ENCODE measurements around the gene DNMT3A. TPM values are rescaled to one million over a fixed set of nuclear protein-coding genes. Genes with fewer than 3 reads are reported as not detected.

The DNMT3A gene
- total and polyA plus RNA-seq, 2 of the 8 experiments (the other 6 are each of a cell fraction or from before 2014, with no cell fraction given), result 33.6 to 178 TPM

GRCh38 chr2:25378731-25379490 is 37.2 kb upstream of the DNMT3A start:
- no peak overlapping the region for H3K4me2 ChIP-seq (ENCODE audit: insufficient read depth in 1 of 2, low read depth in 2 of 2, low read length in 2 of 2)
- H3K4me3 ChIP-seq (ENCODE audit: extremely low read depth in 1 of 4, insufficient read depth in 2 of 4, low read depth in 3 of 4, low read length in 4 of 4), result no peak overlapping the region
- no peak overlapping the region for H4K5ac ChIP-seq (ENCODE audit: insufficient read length, low read depth, low read length)
- H3K23ac ChIP-seq (ENCODE audit: insufficient read length), result no peak overlapping the region
- H3K9ac ChIP-seq (replicated peaks in 1 of 4; ENCODE audit: extremely low read depth in 1 of 4, low read depth in 3 of 4, low read length in 3 of 4), result no peak overlapping the region; a peak in 1 of 7 replicates
- no peak overlapping the region for H3K56ac ChIP-seq (replicated peaks; ENCODE audit: insufficient read length, low read depth, low read length)
- H2BK20ac ChIP-seq (ENCODE audit: low read length), result no peak overlapping the region
- WGBS, 2 experiments (ENCODE audit: extremely low coverage in 1 of 2, insufficient coverage in 1 of 2, insufficient read length in 1 of 2, insufficient replicate concordance in 2 of 2, low coverage in 1 of 2, low lambda C conversion rate in 2 of 2, missing lambda C conversion rate in 1 of 2), result 92% methylated on average over 10 of the region's 10 CpGs; no CpG with 5 or more reads in 1 of the 2 experiments
- no peaks in the 10 kb centered on the region for H3K79me2 ChIP-seq (ENCODE audit: control insufficient read depth in 1 of 2, insufficient read depth in 2 of 2, low read length in 2 of 2)
- H3K79me1 ChIP-seq (ENCODE audit: low read depth, low read length), result no peaks in the 10 kb centered on the region
- H2BK5ac ChIP-seq (ENCODE audit: low read depth, low read length), result no peak overlapping the region
- no peak overlapping the region for H2BK12ac ChIP-seq (ENCODE audit: low read depth, low read length)
- H4K8ac ChIP-seq (ENCODE audit: extremely low read depth, insufficient read depth, low read length), result no peak overlapping the region
- no peaks in the 10 kb centered on the region for H3K9me3 ChIP-seq (ENCODE audit: insufficient read depth in 2 of 2, low read depth in 1 of 2, low read length in 1 of 2)
- no peaks in the 10 kb centered on the region for H3K23me2 ChIP-seq (ENCODE audit: low read depth, low read length)
- H3K14ac ChIP-seq (ENCODE audit: insufficient read length), result no peak overlapping the region
- no peaks in the 10 kb centered on the region for H3K36me3 ChIP-seq (ENCODE audit: control insufficient read depth in 2 of 4, insufficient read depth in 4 of 4, low read length in 3 of 4)
- no peak overlapping the region for H2AFZ ChIP-seq (ENCODE audit: low read length)
- ChIA-PET CTCF (ENCODE audit: partially characterized antibody) (interaction anchor here (1.2 to 3.5 kb wide), 2 partner anchors 19 to 70 kb away, joined by 3 to 13 read pairs; no protein-coding TSS in a partner anchor), POLR2A (ENCODE audit: partially characterized antibody) (no interaction called here)
- peaks cover 0 to 13% (median 10%) of the 10 kb centered on the region in 4 experiments; a peak in 5 of 7 replicates for H3K4me1 ChIP-seq (replicated peaks in 1 of 4; ENCODE audit: control insufficient read depth in 3 of 4, insufficient read depth in 4 of 4, low read length in 3 of 4)
- DNase-seq (ENCODE audit: low read depth in 1 of 2, low spot score in 2 of 2) (no peak), FAIRE-seq (no peak)
- H3K18ac ChIP-seq (ENCODE audit: extremely low read depth, low read length), result no peak overlapping the region; the same call in 1 of the 2 replicates
- no peak overlapping the region for H4K91ac ChIP-seq (replicated peaks; ENCODE audit: insufficient read length, low read length)
- no peak overlapping the region for H2AK5ac ChIP-seq (ENCODE audit: low read depth, low read length)
- H3K27me3 ChIP-seq (replicated peaks in 1 of 4; ENCODE audit: control insufficient read depth in 3 of 4, extremely low read depth in 1 of 4, insufficient read depth in 3 of 4, low read length in 3 of 4), result peaks cover 0 to 8% (median 0%) of the 10 kb centered on the region in 4 experiments; a peak in 5 of 7 replicates
- H3K4ac ChIP-seq (replicated peaks; ENCODE audit: insufficient read length, low read depth, low read length), result no peak overlapping the region
- H2BK15ac ChIP-seq (ENCODE audit: low read length), result peak overlapping the region; percentile 8; the same call in 1 of the 2 replicates
- no peaks in the 10 kb centered on the region for H4K20me1 ChIP-seq (replicated peaks in 1 of 2; ENCODE audit: control insufficient read depth in 1 of 2, insufficient read depth in 2 of 2, low read length in 2 of 2)
- no peak overlapping the region for H3K27ac ChIP-seq (ENCODE audit: low read depth, low read length)
- no peak overlapping the region for H2BK120ac ChIP-seq (replicated peaks; ENCODE audit: low read depth, low read length)
- TF ChIP-seq POU5F1 (IDR thresholded peaks at IDR 0.05; ENCODE audit: low read depth, low read length) (no peak), FOSL1 (IDR thresholded peaks at IDR 0.05; ENCODE audit: insufficient read depth, low read depth, low read length) (no peak), KDM5A (IDR thresholded peaks at IDR 0.05; ENCODE audit: low read length) (no peak), CBX5 (IDR thresholded peaks at IDR 0.05; ENCODE audit: low read depth, low read length) (no peak), TAF1 (IDR thresholded peaks at IDR 0.05; ENCODE audit: low read depth, low read length) (no peak), USF2 (IDR thresholded peaks at IDR 0.05; ENCODE audit: low read length) (no peak), CTBP2 (IDR thresholded peaks at IDR 0.05; ENCODE audit: borderline replicate concordance, insufficient read depth, insufficient read length, low read length) (no peak), RFX5 (IDR thresholded peaks at IDR 0.05; ENCODE audit: borderline replicate concordance, low read depth, low read length) (no peak), SIX5 (IDR thresholded peaks at IDR 0.05; ENCODE audit: low read depth, low read length) (no peak), RXRA (IDR thresholded peaks at IDR 0.05; ENCODE audit: insufficient read depth, low read depth, low read length) (no peak), SRF (IDR thresholded peaks at IDR 0.05; ENCODE audit: low read depth, low read length) (no peak), TEAD4 (IDR thresholded peaks at IDR 0.05; ENCODE audit: low read depth, low read length) (no peak)
